Ovary (tissue), 9 donors: ENCODE results near the gene ST6GAL2. TPM values are rescaled to one million over a fixed set of nuclear protein-coding genes. Genes with fewer than 3 reads are reported as not detected.

Source experiments
- DNase-seq, 5 donors: peaks; one replicate each; pipeline ENCODE4 v3.0.0-alpha.2; 2019 to 2020
- H3K27ac ChIP-seq, 2 donors: fragments of 200-600 bp; one replicate each; pipeline versions ENCODE4 v1.5.1 to v1.8.0; 2019 to 2022
- H3K27me3 ChIP-seq: fragments of 200-600 bp; one replicate; pipeline ENCODE4 v1.8.0; 2022
- H3K36me3 ChIP-seq: fragments of 200-600 bp; sonication (generic); one replicate; pipeline ENCODE4 v1.5.1; 2019
- H3K4me1 ChIP-seq: one replicate; pipeline ENCODE4 v1.8.1; 2013; ENCODE audit warnings: mild to moderate bottlenecking, moderate library complexity; ENCODE audit not compliant: insufficient read depth
- H3K4me3 ChIP-seq: fragments of 200-600 bp; sonication (generic); one replicate; pipeline ENCODE4 v1.5.1; 2017
- H3K9me3 ChIP-seq, 2 donors: fragments of 200-600 bp in 1 of 2; sonication (generic) in 1 of 2; one replicate each; pipeline versions ENCODE4 v1.5.1 to v1.8.1; 2013 to 2019; ENCODE audit warnings: mild to moderate bottlenecking in 1 of 2, moderate library complexity in 1 of 2
- EP300 ChIP-seq: sonication (generic); formaldehyde crosslinking; IDR thresholded peaks from one replicate; pipeline ENCODE4 v1.6.1; 2017; ENCODE audit warnings: antibody characterized with exemption
- POLR2A ChIP-seq: fragments of 450-650 bp; IDR thresholded peaks from one replicate; pipeline ENCODE4 v1.6.1; 2017; ENCODE audit warnings: antibody characterized with exemption, mild to moderate bottlenecking, moderate library complexity
- WGBS, 3 donors: extraction: QIAGEN DNeasy Blood & Tissue Kit in 1 of 3; methylation state at CpG; one replicate each; pipeline versions ENCODE4 v1.1.5 to v1.1.7; 2013 to 2017; 5-methylcytosine and 5-hydroxymethylcytosine counted together
- intact Hi-C, 4 donors: fragments of 100-400 bp; cut with DNase I; formaldehyde crosslinking; loops; one replicate each; pipeline versions ENCODE4 v1.11.0 to v1.15.1; 2022 to 2023
- polyA plus RNA-seq, 2 donors: library from polyadenylated mRNA; stranded (reverse); fragments of 200-250 nt in 1 of 2; fragments of 350-450 nt in 1 of 2; fragmentation: Illumina TruSeq in 1 of 2; extraction: RNeasy Lipid Tissue Mini Kit (QIAGEN cat#74804) in 1 of 2; gene quantifications; one replicate each; pipeline ENCODE4 v1.2.3, GENCODE V29; 2013 to 2014
- total RNA-seq, 7 donors: library from RNA; depleted of rRNA in 2 of 7; stranded (reverse); fragments of >200 nt in 2 of 7; fragmentation: NEBNext Ultra II Directional in 3 of 7; extraction: Animal tissue kit (Norgen Biotek cat#: 25700) in 3 of 7; gene quantifications; one replicate each; pipeline versions ENCODE4 v1.1.0 to v1.2.4, GENCODE V29; 2016 to 2023
- TF ChIP-seq, protein P1 (sequence below), 3 donors: fragments of 450-650 bp in 2 of 3; fragments of 200-600 bp in 1 of 3; IDR thresholded peaks; one replicate each; pipeline versions ENCODE4 v1.5.1 to v1.8.0; 2016 to 2022; ENCODE audit warnings: antibody characterized with exemption in 3 of 3, mild to moderate bottlenecking in 1 of 3
- donor health status: DM: no; HTN: no; CAD: no; lungs with moderate emphysema.
- donor health status: DM: no; HTN: no; CAD: no.
- donor health status: Bipolar disorder and iron deficiency.
- donor health status: DM: yes; HTN: yes; CAD: no.
- donor health status: DM: no; HTN: no; CAD: no.
- donor health status: DM: yes; HTN: yes; CAD: no.

The ST6GAL2 gene
- total and polyA plus RNA-seq, 9 donors: 0.20 to 6.9 (median 1.00) TPM; not detected in 1

DNA sequence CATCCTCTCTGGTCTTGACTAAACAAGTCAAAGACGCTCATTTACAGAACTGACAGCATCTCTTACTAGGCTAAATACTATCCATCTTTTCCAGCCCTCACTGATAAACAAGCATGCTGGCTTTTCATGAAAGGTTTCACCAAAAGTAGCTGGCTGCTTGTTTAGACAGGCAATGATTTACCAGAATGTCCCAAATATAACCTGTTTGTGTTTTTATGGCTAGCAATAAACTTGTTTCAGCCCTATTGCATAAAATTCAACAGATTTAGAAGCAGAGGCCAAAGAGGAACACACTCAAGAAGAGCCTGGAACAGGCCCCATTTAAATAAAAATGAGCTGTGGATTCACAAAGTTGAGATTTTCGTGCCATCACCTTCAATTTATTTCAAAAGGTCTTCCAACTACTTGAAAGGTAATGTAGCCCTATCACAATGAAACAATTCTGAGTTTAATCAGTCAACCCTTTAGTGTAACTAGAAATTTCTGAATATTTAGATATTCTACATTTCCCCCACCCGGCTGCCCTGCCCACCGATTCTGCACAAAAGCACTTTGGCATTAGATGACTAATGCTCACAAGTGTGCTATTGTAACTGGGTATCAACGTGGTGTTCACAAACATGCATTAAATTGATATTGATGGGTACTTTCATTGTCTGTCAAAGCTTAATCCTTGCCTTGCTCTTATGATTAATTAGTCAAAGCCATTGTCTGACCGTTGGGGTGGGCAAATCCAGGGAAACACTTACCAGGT lies 54.0 kb downstream of the ST6GAL2 start:
- whole genome bisulfite sequencing, 3 donors: 52 to 88% (median 72%) methylated on average over 6 of the region's 6 CpGs
- H3K27me3 ChIP-seq: no peaks in the 10 kb centered on the region
- intact Hi-C loops: no loop called here
- TF ChIP-seq POLR2A (no peak), EP300 (no peak)
- TF ChIP-seq, protein P1, sequence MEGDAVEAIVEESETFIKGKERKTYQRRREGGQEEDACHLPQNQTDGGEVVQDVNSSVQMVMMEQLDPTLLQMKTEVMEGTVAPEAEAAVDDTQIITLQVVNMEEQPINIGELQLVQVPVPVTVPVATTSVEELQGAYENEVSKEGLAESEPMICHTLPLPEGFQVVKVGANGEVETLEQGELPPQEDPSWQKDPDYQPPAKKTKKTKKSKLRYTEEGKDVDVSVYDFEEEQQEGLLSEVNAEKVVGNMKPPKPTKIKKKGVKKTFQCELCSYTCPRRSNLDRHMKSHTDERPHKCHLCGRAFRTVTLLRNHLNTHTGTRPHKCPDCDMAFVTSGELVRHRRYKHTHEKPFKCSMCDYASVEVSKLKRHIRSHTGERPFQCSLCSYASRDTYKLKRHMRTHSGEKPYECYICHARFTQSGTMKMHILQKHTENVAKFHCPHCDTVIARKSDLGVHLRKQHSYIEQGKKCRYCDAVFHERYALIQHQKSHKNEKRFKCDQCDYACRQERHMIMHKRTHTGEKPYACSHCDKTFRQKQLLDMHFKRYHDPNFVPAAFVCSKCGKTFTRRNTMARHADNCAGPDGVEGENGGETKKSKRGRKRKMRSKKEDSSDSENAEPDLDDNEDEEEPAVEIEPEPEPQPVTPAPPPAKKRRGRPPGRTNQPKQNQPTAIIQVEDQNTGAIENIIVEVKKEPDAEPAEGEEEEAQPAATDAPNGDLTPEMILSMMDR (IDR thresholded peaks at IDR 0.05): no peak
- DNase-seq: no peak
- H3K4me3 ChIP-seq: no peak overlapping the region
- no peaks in the 10 kb centered on the region for H3K9me3 ChIP-seq
- no peaks in the 10 kb centered on the region for H3K4me1 ChIP-seq
- H3K36me3 ChIP-seq: no peaks in the 10 kb centered on the region
- H3K27ac ChIP-seq: no peak overlapping the region

DNA sequence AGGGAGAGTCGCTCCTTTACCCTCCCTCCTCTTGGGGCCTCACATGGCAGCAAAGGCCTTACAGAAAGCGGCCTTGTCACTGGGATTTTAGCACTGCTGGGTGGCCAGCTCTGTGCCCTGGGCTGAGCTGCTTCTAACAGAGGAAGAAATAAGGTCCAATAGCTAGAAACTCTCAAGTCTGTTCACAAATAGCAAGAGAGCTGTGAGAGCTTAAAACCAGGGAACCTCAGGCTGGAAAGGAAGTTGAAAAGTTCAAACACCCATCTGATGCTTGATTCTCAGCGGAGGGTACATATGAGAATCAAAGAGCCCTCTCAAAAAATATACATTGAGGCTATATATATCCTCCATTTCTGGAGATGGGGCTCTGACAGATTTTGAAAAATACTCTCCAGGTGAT lies 54.7 kb downstream of the ST6GAL2 start:
- H3K4me1 ChIP-seq: no peaks in the 10 kb centered on the region
- 90 to 96% (median 93%) methylated on average over 3 of the region's 3 CpGs for WGBS, 3 donors
- intact Hi-C loops: no loop called here
- DNase-seq: no peak
- no peak overlapping the region for H3K4me3 ChIP-seq
- no peaks in the 10 kb centered on the region for H3K9me3 ChIP-seq
- TF ChIP-seq EP300 (no peak), POLR2A (no peak)
- TF ChIP-seq, protein P1 (IDR thresholded peaks at IDR 0.05): no peak
- H3K36me3 ChIP-seq: no peaks in the 10 kb centered on the region
- no peak overlapping the region for H3K27ac ChIP-seq
- H3K27me3 ChIP-seq: no peaks in the 10 kb centered on the region

DNA sequence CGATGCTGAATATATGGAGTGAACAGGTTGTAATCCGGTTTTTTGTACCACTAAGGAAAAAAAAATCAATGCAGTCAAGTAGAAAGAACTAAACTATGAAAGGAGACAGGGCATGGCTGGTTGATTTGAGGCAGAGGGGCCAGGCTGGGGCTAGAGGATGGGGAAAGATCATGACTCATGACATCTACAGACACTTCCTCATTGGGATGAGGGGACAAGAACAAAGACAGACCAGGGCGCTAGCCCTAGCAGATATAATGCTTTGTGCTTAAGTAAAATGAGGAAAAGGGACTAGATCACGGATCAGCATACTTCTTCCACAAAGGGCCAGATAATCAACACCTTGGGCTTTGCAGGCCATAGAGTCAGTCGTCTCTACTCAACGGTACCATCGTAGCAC lies 55.8 kb downstream of the ST6GAL2 start:
- TF ChIP-seq POLR2A: no peak
- no peak overlapping the region for H3K4me3 ChIP-seq
- DNase-seq: no peak
- H3K27ac ChIP-seq: no peak overlapping the region
- H3K4me1 ChIP-seq: no peaks in the 10 kb centered on the region
- no peaks in the 10 kb centered on the region for H3K9me3 ChIP-seq
- no peaks in the 10 kb centered on the region for H3K27me3 ChIP-seq
- H3K36me3 ChIP-seq: no peaks in the 10 kb centered on the region
- intact Hi-C loops: no loop called here
- WGBS, 3 donors: 96 to 97% (median 97%) methylated on average over 7 of the region's 7 CpGs

DNA sequence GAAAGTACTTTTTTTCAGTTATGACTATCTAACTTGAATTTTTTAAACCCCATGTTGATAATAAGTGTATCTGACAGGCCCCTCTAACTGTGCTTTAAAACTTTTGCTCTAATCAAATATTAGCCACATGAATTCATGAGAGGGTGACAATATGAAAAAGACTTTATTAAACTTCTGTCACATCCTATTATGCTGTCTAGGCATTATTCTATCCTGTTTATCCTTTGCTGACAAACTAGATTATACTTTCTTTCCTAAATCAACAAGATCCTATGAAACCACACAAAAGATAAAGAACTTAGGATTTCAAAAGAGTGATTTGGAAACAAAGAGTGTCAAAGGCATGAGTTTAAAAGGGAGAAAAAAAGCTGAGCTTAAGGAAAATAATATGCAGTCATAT lies 57.8 kb downstream of the ST6GAL2 start:
- no peaks in the 10 kb centered on the region for H3K9me3 ChIP-seq
- DNase-seq: no peak
- no peaks in the 10 kb centered on the region for H3K4me1 ChIP-seq
- H3K27me3 ChIP-seq: no peaks in the 10 kb centered on the region
- H3K4me3 ChIP-seq: no peak overlapping the region
- TF ChIP-seq POLR2A (no peak), EP300 (no peak)
- TF ChIP-seq, protein P1 (IDR thresholded peaks at IDR 0.05): no peak
- intact Hi-C loops: no loop called here
- H3K36me3 ChIP-seq: no peaks in the 10 kb centered on the region
- H3K27ac ChIP-seq: no peak overlapping the region

DNA sequence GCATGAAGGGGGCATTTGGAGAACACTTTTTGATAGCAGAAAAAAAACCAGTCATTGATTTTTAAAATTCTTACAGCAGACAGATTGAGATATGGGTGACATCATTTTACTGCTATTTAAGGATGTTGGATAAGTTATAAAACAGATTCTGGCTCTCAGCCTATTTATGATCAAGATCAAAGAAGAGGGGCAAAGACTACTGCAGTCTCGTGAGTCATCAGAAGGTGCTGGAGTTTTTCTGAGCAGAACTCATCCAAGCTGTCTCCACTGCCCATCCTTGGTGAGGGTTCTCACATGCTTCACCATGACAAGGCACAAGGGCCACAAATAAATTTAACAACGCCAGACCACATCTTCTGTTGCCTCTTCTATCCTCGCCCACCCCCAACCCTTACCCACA lies 58.8 kb downstream of the ST6GAL2 start:
- Histone ChIP-seq H3K36me3 (no peaks in the 10 kb centered on the region), H3K4me3 (no peak overlapping the region), H3K27ac (no peak overlapping the region), H3K4me1 (no peaks in the 10 kb centered on the region), H3K27me3 (no peaks in the 10 kb centered on the region), H3K9me3 (no peaks in the 10 kb centered on the region)
- intact Hi-C loops: no loop called here
- TF ChIP-seq POLR2A: no peak
- TF ChIP-seq, protein P1 (IDR thresholded peaks at IDR 0.05): no peak
- TF ChIP-seq EP300: no peak
- no peak for DNase-seq
- 86 to 95% (median 87%) methylated on average over 3 of the region's 3 CpGs for WGBS, 3 donors
